ENCODE data around the gene HS3ST1. TPM values are rescaled to one million over a fixed set of nuclear protein-coding genes. Genes with fewer than 3 reads are reported as not detected.

HS3ST1 gene
- total RNA-seq, 2 donors from 2014 or later, result 0.78 to 0.99 TPM

- Histone ChIP-seq H3K4me1 (peaks cover 16% of the 10 kb centered on the region), H3K4me3 (no peak overlapping the region), H3K27ac (no peak overlapping the region), H3K9me3 (no peaks in the 10 kb centered on the region), H3K27me3 (peaks cover 0 to 9% of the 10 kb centered on the region in 2 donors), H3K36me3 (replicated peaks in 1 of 2; ENCODE audit: insufficient read depth in 1 of 2, low read depth in 2 of 2) (no peaks in the 10 kb centered on the region)
- WGBS, 2 donors, result 79 to 86% methylated on average over 2 of the region's 2 CpGs
- TF ChIP-seq CTCF (IDR thresholded peaks at IDR 0.05) (no peak), POLR2A (IDR thresholded peaks at IDR 0.05) (no peak)
- ATAC-seq, result no peak
- intact Hi-C loops (cut with DNase I), result loop anchor here (10.0 kb wide), 1 partner anchor 856 kb away; no protein-coding TSS in a partner anchor
- no peak for DNase-seq
Measured at GRCh38 chr4:11430536-11430935, 1.8 kb upstream of the HS3ST1 start.

- TF ChIP-seq POLR2A (IDR thresholded peaks at IDR 0.05) (no peak), CTCF (IDR thresholded peaks at IDR 0.05) (no peak)
- intact Hi-C loops (cut with DNase I), result loop anchor here (10.0 kb wide), 1 partner anchor 855 kb away; no protein-coding TSS in a partner anchor
- WGBS, 2 donors, result 17 to 25% methylated on average over 8 of the region's 8 CpGs
Measured at GRCh38 chr4:11429699-11430045, 978 bp upstream of the HS3ST1 start.

DNA sequence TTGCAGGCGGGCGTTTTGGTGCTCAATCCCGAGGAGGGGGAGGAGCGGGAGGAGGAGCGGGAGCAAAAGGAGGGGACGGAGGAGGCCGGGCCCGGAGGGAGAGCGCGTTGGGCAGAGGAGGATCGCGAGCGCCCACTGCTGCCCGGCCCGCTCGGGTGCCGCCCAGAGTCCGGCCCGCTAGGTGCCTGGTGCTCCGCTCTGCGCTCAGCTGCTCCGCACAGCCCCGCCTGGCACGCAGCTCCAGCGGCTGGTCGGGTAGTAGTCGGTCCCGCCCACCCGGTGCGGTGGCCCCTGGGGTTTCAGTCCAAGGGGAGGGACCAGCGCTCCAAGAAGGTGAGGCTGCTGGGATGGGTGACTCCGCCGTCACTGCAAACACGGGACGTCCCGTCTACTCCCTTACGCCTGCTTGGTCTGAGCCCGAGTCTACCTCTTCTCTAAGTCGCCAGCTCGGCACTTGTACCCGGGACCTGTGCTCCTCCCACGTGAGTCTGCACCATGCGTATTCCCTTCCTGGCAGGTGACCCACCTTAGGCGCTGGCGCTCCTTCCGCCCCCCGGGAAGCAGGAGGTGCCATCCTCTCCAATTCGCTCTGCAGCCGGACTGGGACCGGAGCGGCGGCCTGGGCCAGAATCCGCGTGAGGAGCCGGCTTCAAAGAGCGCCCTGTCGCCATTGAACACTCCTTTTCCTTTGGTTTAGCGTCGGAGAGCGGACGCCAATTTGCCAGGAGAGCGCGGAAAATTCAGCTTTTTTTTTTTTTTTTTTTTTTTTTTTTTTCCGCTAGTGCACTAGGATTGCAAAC lies 405 bp upstream of the HS3ST1 start:
- 0 to 2% methylated on average over 39 to 58 of the region's 64 CpGs for WGBS, 2 donors
- peaks cover 0 to 9% of the 10 kb centered on the region in 2 donors for H3K27me3 ChIP-seq
- H3K36me3 ChIP-seq (replicated peaks in 1 of 2; ENCODE audit: insufficient read depth in 1 of 2, low read depth in 2 of 2), result no peaks in the 10 kb centered on the region
- DNase-seq (peak; percentile 59 to 79 (median 72)), ATAC-seq (peak; percentile 88)
- no peaks in the 10 kb centered on the region for H3K9me3 ChIP-seq
- intact Hi-C loops (cut with DNase I), result no loop called here
- H3K4me1 ChIP-seq, result peaks cover 16% of the 10 kb centered on the region
- peak overlapping the region in 2 of 4 donors; percentile 34 to 65 for H3K27ac ChIP-seq
- H3K4me3 ChIP-seq, result peak overlapping the region; percentile 11 to 40
- TF ChIP-seq CTCF (IDR thresholded peaks at IDR 0.05) (peak; percentile 22 to 73 (median 53)), POLR2A (IDR thresholded peaks at IDR 0.05) (peak in 2 of 3 donors; percentile 37 to 49)

More at GRCh38 chr4:11429699-11430045, 978 bp upstream of the HS3ST1 start:
- no peaks in the 10 kb centered on the region for H3K36me3 ChIP-seq (replicated peaks in 1 of 2; ENCODE audit: insufficient read depth in 1 of 2, low read depth in 2 of 2)
- H3K4me1 ChIP-seq, result peaks cover 16% of the 10 kb centered on the region
- peaks cover 0 to 9% of the 10 kb centered on the region in 2 donors for H3K27me3 ChIP-seq
- H3K4me3 ChIP-seq, result peak overlapping the region in 1 of 2 donors; percentile 40
- no peak for ATAC-seq
- DNase-seq, result no peak
- no peaks in the 10 kb centered on the region for H3K9me3 ChIP-seq
- H3K27ac ChIP-seq, result no peak overlapping the region

DNA sequence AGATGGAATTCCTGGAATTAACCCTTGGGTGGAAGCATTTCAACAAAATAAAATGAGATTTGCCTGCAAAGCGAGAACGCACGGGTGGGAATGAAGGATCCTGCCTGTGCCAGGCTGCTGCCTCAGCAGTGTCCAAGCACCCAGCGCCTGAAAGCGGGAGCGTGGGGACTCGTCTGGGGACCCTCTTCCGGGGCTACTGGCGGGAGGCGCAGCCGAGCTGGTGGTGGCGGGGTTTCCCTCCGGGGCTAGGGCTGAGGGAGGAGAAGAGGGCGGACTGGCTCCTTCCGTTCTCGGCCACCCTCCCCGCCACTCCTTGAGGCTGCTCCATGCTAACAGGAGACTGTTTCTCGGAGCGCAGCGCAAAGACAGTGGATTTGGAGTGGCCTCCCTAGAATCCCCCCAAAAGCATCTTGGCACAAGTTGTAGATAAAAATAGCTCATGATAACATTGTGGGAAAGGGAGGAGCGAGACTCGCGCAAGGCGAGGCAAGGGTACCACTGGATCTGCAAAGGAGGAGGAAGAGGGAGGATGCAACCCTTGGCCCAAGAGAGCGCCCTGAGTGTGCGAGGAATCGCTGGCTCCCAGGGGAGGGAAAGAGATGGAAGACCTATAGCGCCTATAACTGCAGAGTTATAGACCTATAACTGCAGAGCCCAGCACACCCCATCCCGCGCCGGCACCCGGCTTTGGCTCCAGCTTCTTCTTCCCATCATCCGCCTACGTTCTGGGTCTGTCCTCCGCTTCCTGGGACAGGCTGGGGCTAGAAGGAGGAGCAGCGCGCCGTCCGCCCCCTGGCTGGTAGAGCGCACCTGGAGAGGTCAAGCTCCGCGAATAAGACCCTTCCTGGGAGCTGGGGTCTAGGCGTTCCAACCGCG lies 1.3 kb downstream of the HS3ST1 start:
- H3K4me1 ChIP-seq, result peaks cover 16% of the 10 kb centered on the region
- WGBS, 2 donors, result 3% methylated on average over 35 to 44 of the region's 45 CpGs
- H3K27ac ChIP-seq, result no peak overlapping the region
- no peaks in the 10 kb centered on the region for H3K9me3 ChIP-seq
- H3K27me3 ChIP-seq, result peaks cover 0 to 9% of the 10 kb centered on the region in 2 donors
- intact Hi-C loops (cut with DNase I), result no loop called here
- DNase-seq, result no peak
- ATAC-seq, result no peak
- no peak overlapping the region for H3K4me3 ChIP-seq
- H3K36me3 ChIP-seq (replicated peaks in 1 of 2; ENCODE audit: insufficient read depth in 1 of 2, low read depth in 2 of 2), result no peaks in the 10 kb centered on the region
- TF ChIP-seq CTCF (IDR thresholded peaks at IDR 0.05) (no peak), POLR2A (IDR thresholded peaks at IDR 0.05) (no peak)
